Mesenchymal stem cell (in vitro differentiated cells and primary cell): ENCODE measurements around the gene SNU13.

Source experiments
- DNase-seq: peaks from one replicate; pipeline ENCODE4 v3.0.0-alpha.2; 2013
- H2AFZ ChIP-seq: one replicate; pipeline ENCODE4 v1.6.1; 2013; ENCODE audit warnings: low read depth, mild to moderate bottlenecking, control low read depth, inconsistent platforms, low read length, moderate library complexity
- H2AK5ac ChIP-seq: 2 replicates; pipeline ENCODE4 v1.6.1; 2013; ENCODE audit warnings: low read length, moderate library complexity, mild to moderate bottlenecking, inconsistent platforms; ENCODE audit not compliant: severe bottlenecking
- H2BK120ac ChIP-seq: one replicate; pipeline ENCODE4 v1.6.1; 2013; ENCODE audit warnings: low read depth, mild to moderate bottlenecking, inconsistent platforms, low read length, moderate library complexity
- H2BK12ac ChIP-seq, 2 experiments: one replicate each; pipeline ENCODE4 v1.6.1; 2013; ENCODE audit warnings: inconsistent platforms in 2 of 2, low read length in 2 of 2, mild to moderate bottlenecking in 2 of 2, moderate library complexity in 2 of 2, control low read depth in 1 of 2
- H2BK15ac ChIP-seq: one replicate; pipeline ENCODE4 v1.6.1; 2013; ENCODE audit warnings: mild to moderate bottlenecking, low read depth, inconsistent platforms; ENCODE audit not compliant: poor library complexity, severe bottlenecking
- H2BK5ac ChIP-seq: 2 replicates; pipeline ENCODE4 v1.6.1; 2013; ENCODE audit warnings: low read depth, mild to moderate bottlenecking, low read length, control low read depth, inconsistent platforms; ENCODE audit not compliant: poor library complexity, severe bottlenecking
- H3K14ac ChIP-seq, 2 experiments: one replicate each; pipeline ENCODE4 v1.6.1; 2013; ENCODE audit warnings: inconsistent platforms in 2 of 2, low read length in 2 of 2, control low read depth in 1 of 2, mild to moderate bottlenecking in 1 of 2, moderate library complexity in 1 of 2
- H3K18ac ChIP-seq, 2 experiments: one replicate each; pipeline ENCODE4 v1.6.1; 2013; ENCODE audit warnings: inconsistent platforms in 2 of 2, low read length in 2 of 2, control low read depth in 1 of 2, low read depth in 1 of 2, mild to moderate bottlenecking in 1 of 2
- H3K23ac ChIP-seq, 2 experiments: one replicate each; pipeline ENCODE4 v1.6.1; 2013; ENCODE audit warnings: inconsistent platforms in 2 of 2, low read length in 2 of 2, mild to moderate bottlenecking in 2 of 2, moderate library complexity in 2 of 2, control low read depth in 1 of 2
- H3K27ac ChIP-seq: 2 replicates; pipeline ENCODE4 v1.5.1; 2013; ENCODE audit warnings: mild to moderate bottlenecking, moderate library complexity, low read length, control low read depth, inconsistent platforms; ENCODE audit not compliant: poor library complexity, severe bottlenecking
- H3K27me3 ChIP-seq, 2 experiments: 2 replicates each; pipeline versions ENCODE4 v1.6.1 to v1.7.0; 2013; ENCODE audit warnings: low read length in 2 of 2, mild to moderate bottlenecking in 2 of 2, moderate library complexity in 2 of 2, control low read depth in 1 of 2, inconsistent platforms in 1 of 2; ENCODE audit not compliant: control insufficient read depth in 1 of 2, insufficient read depth in 1 of 2
- H3K36me3 ChIP-seq, 2 experiments: 2 replicates each; pipeline versions ENCODE4 v1.6.1 to v1.7.0; 2013; ENCODE audit warnings: low read length in 2 of 2, control low read depth in 1 of 2, inconsistent platforms in 1 of 2, low read depth in 1 of 2, mild to moderate bottlenecking in 1 of 2; ENCODE audit not compliant: insufficient read depth in 2 of 2, control insufficient read depth in 1 of 2
- H3K4ac ChIP-seq, 2 experiments: one replicate each; pipeline ENCODE4 v1.6.1; 2013; ENCODE audit warnings: inconsistent platforms in 2 of 2, low read length in 2 of 2, mild to moderate bottlenecking in 2 of 2, moderate library complexity in 2 of 2, control low read depth in 1 of 2, low read depth in 1 of 2
- H3K4me1 ChIP-seq: 2 replicates; pipeline ENCODE4 v1.6.1; 2013; ENCODE audit warnings: low read depth, low read length, control low read depth; ENCODE audit not compliant: control insufficient read depth, insufficient read depth
- H3K4me2 ChIP-seq: 2 replicates; pipeline ENCODE4 v1.6.1; 2013; ENCODE audit warnings: low read length, mild to moderate bottlenecking, inconsistent platforms; ENCODE audit not compliant: poor library complexity, severe bottlenecking
- H3K4me3 ChIP-seq, 2 experiments: 2 replicates each; pipeline versions ENCODE4 v1.5.1 to v1.7.0; 2013; ENCODE audit warnings: low read length in 2 of 2, mild to moderate bottlenecking in 2 of 2, control low read depth in 1 of 2, low read depth in 1 of 2; ENCODE audit not compliant: insufficient read depth in 1 of 2
- H3K79me1 ChIP-seq: replicated peaks from 2 replicates; pipeline ENCODE4 v1.6.1; 2013; ENCODE audit warnings: mild to moderate bottlenecking, control low read depth, low read length, inconsistent platforms; ENCODE audit not compliant: poor library complexity, severe bottlenecking
- H3K9ac ChIP-seq: 2 replicates; pipeline ENCODE4 v1.7.0; 2013; ENCODE audit warnings: mild to moderate bottlenecking, low read length, moderate library complexity
- H3K9me3 ChIP-seq: 2 replicates; pipeline ENCODE4 v1.7.0; 2013; ENCODE audit warnings: mild to moderate bottlenecking, low read length; ENCODE audit not compliant: control insufficient read depth
- H4K8ac ChIP-seq: one replicate; pipeline ENCODE4 v1.6.1; 2013; ENCODE audit warnings: inconsistent platforms, mild to moderate bottlenecking, low read length, moderate library complexity
- H4K91ac ChIP-seq: one replicate; pipeline ENCODE4 v1.6.1; 2013; ENCODE audit warnings: mild to moderate bottlenecking, low read length, inconsistent platforms
- WGBS: methylation state at CpG from one replicate; pipeline ENCODE4 v1.1.7; 2013; ENCODE audit warnings: mixed read lengths; 5-methylcytosine and 5-hydroxymethylcytosine counted together

Gene SNU13

DNA sequence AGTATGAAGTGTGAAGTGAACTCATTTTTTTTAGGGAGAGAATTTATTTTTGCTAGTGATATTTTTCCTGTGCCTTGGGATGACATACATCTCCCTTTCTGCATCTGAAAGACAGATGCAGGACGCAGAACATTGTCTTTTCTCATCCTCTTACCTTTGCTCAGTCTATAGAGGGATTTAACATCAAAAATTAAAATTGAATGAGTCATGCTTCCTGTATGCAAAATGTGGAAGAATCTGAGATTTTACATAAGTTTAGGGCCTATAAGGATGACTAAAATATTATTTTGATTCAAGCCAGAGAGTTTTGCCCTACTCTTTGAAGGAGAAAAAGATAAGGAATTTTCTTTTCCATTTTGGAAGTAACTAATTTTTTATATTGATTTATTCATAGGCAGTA, 40.2 kb downstream of the SNU13 start:
- no peak overlapping the region for H2BK5ac ChIP-seq

DNA sequence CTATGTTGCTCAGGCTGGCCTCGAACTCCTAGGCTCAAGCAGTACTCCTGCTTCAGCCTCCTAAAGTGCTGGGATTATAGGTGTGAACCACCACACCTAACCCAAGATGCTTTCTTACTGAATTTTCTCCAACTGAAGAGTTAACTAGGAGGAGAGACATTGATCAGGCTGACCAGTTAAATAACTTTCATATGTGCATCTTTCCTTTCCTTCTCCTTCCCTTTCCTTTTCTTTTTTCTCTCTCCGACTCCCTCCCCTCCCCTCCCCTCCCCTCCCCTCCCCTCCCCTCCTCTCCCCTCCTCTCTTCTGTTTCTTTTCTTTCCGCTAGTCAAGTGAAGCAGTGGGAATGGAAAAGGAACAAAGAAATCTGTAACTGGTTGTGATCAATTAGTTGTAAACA, 40.9 kb downstream of the SNU13 start:
- no peak overlapping the region for H2BK120ac ChIP-seq
- no peak overlapping the region for H3K9ac ChIP-seq
- H3K9me3 ChIP-seq, result no peaks in the 10 kb centered on the region
- no peak overlapping the region for H2BK5ac ChIP-seq
- no peak overlapping the region for H3K4me2 ChIP-seq
- H3K18ac ChIP-seq, result no peak overlapping the region
- no peak overlapping the region for H2BK12ac ChIP-seq
- H3K4me1 ChIP-seq, result peaks cover 1% of the 10 kb centered on the region
- no peaks in the 10 kb centered on the region for H3K27me3 ChIP-seq
- no peak overlapping the region for H3K27ac ChIP-seq
- H2AK5ac ChIP-seq, result no peak overlapping the region
- H2AFZ ChIP-seq, result no peak overlapping the region
- H4K91ac ChIP-seq, result no peak overlapping the region
- H2BK15ac ChIP-seq, result no peak overlapping the region
- H3K4ac ChIP-seq, result no peak overlapping the region
- peaks cover 65 to 85% of the 10 kb centered on the region in 2 experiments for H3K36me3 ChIP-seq
- H3K23ac ChIP-seq, result no peak overlapping the region
- H3K79me1 ChIP-seq, result peaks cover 21% of the 10 kb centered on the region
- no peak overlapping the region for H4K8ac ChIP-seq
- DNase-seq, result no peak
- H3K14ac ChIP-seq, result no peak overlapping the region
- no peak overlapping the region for H3K4me3 ChIP-seq
- WGBS, result 100% methylated on average over 1 of the region's 3 CpGs

More for the DNA sequence above, 40.2 kb downstream of the SNU13 start:
- no peak overlapping the region for H2AK5ac ChIP-seq
- H2BK15ac ChIP-seq, result no peak overlapping the region
- no peak overlapping the region for H3K4ac ChIP-seq
- H3K4me3 ChIP-seq, result no peak overlapping the region
- no peak overlapping the region for H2BK12ac ChIP-seq
- no peak overlapping the region for H3K9ac ChIP-seq
- no peak overlapping the region for H2BK120ac ChIP-seq
- no CpG with 5 or more reads among the region's 1 CpG for WGBS
- no peak overlapping the region for H3K18ac ChIP-seq
- no peak overlapping the region for H4K8ac ChIP-seq
- no peak overlapping the region for H4K91ac ChIP-seq
- H3K27me3 ChIP-seq, result no peaks in the 10 kb centered on the region
- DNase-seq, result no peak
- H3K4me1 ChIP-seq, result peaks cover 1% of the 10 kb centered on the region
- peaks cover 23% of the 10 kb centered on the region for H3K79me1 ChIP-seq
- peaks cover 65 to 85% of the 10 kb centered on the region in 2 experiments for H3K36me3 ChIP-seq
- H3K27ac ChIP-seq, result no peak overlapping the region
- H3K4me2 ChIP-seq, result no peak overlapping the region
- H3K9me3 ChIP-seq, result no peaks in the 10 kb centered on the region
- no peak overlapping the region for H2AFZ ChIP-seq
- no peak overlapping the region for H3K23ac ChIP-seq
- no peak overlapping the region for H3K14ac ChIP-seq

DNA sequence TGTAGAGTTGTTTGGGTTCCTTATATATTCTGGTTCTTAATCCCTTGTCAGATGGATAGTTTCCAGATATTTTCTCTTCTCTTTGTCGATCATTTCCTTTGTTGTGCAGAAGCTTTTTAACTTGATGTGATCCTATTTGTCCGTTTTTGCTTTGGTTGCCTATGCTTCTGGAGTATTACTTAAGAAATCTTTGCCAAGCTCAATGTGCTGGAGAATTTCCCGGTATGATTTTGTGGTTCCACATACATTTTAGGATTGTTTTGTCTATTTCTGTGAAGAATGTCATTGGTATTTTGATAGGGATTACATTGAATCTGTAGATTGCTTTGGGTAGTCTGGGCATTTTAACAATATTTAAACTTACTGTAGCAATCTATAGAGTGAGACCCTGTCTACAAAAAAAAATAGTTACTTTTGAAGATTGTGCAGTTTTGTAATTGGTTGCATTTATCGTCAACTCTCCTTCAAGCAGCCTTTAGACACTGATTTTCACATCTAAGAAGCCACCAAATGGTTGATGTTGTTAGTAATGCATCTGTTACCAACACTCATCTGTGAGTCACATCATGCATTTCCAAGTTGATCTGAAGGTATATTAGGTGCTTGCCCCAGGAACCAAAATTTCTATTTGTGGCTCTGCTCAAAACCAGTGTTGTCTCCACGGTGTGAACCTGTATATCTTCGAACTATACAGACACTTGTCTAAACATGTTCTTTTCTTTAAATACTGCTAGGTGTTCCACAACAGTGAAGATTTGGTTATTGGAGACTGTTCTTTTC, 46.1 kb downstream of the SNU13 start:
- H4K91ac ChIP-seq, result no peak overlapping the region
- H3K4me1 ChIP-seq, result no peaks in the 10 kb centered on the region
- H2BK15ac ChIP-seq, result no peak overlapping the region
- no peak for DNase-seq
- H3K4me2 ChIP-seq, result no peak overlapping the region
- no peak overlapping the region for H3K14ac ChIP-seq
- no peak overlapping the region for H3K4ac ChIP-seq
- H3K18ac ChIP-seq, result no peak overlapping the region
- H2AFZ ChIP-seq, result no peak overlapping the region
- no peak overlapping the region for H3K4me3 ChIP-seq
- no peak overlapping the region for H2AK5ac ChIP-seq
- H3K27me3 ChIP-seq, result no peaks in the 10 kb centered on the region
- H2BK120ac ChIP-seq, result no peak overlapping the region
- H4K8ac ChIP-seq, result no peak overlapping the region
- no peaks in the 10 kb centered on the region for H3K9me3 ChIP-seq
- H3K9ac ChIP-seq, result no peak overlapping the region
- H2BK5ac ChIP-seq, result no peak overlapping the region
- H3K27ac ChIP-seq, result no peak overlapping the region
- over 99% methylated on average over 3 of the region's 6 CpGs for WGBS
- H2BK12ac ChIP-seq, result no peak overlapping the region
- H3K36me3 ChIP-seq, result peaks cover 53 to 90% of the 10 kb centered on the region in 2 experiments
- peaks cover 17% of the 10 kb centered on the region for H3K79me1 ChIP-seq
- no peak overlapping the region for H3K23ac ChIP-seq

DNA sequence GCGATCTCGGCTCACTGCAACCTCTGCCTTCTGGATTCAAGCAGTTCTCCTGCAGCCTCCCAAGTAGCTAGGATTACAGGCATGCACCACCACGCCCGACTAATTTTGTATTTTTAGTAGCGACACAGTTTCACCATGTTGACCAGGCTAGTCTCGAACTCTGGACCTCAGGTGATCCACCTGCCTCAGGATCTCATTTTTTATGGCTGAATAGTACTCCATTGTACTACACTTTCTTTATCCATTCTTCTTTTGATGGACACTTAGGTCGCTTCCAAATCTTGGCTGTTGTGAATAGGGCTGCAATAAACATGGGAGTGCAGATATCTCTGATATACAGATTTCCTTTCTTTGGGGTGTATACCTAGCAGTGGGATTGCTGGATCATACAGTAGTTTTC, 46.8 kb downstream of the SNU13 start:
- H3K27ac ChIP-seq, result no peak overlapping the region
- H2AK5ac ChIP-seq, result no peak overlapping the region
- H3K79me1 ChIP-seq, result peaks cover 14% of the 10 kb centered on the region
- H4K8ac ChIP-seq, result no peak overlapping the region
- H3K18ac ChIP-seq, result no peak overlapping the region
- no peaks in the 10 kb centered on the region for H3K9me3 ChIP-seq
- no peak overlapping the region for H2BK120ac ChIP-seq
- 95% methylated on average over 7 of the region's 7 CpGs for WGBS
- H3K9ac ChIP-seq, result no peak overlapping the region
- H3K4me2 ChIP-seq, result no peak overlapping the region
- no peak overlapping the region for H3K14ac ChIP-seq
- no peak overlapping the region for H3K4me3 ChIP-seq
- no peaks in the 10 kb centered on the region for H3K27me3 ChIP-seq
- no peak overlapping the region for H3K4ac ChIP-seq
- DNase-seq, result no peak
- H3K4me1 ChIP-seq, result no peaks in the 10 kb centered on the region
- H4K91ac ChIP-seq, result no peak overlapping the region
- H2BK15ac ChIP-seq, result no peak overlapping the region
- no peak overlapping the region for H2BK5ac ChIP-seq
- H2AFZ ChIP-seq, result no peak overlapping the region
- H3K36me3 ChIP-seq, result peaks cover 52 to 92% of the 10 kb centered on the region in 2 experiments
- no peak overlapping the region for H3K23ac ChIP-seq
- no peak overlapping the region for H2BK12ac ChIP-seq
